GM19023 (cell line): ENCODE results near the gene ZNF516.
A peak's percentile ranks its signal among the peaks of the same experiment; 100 is the strongest.

Experiments
- ATAC-seq: cut with Tn5 transposase; IDR thresholded peaks from one replicate; pipeline ENCODE4 v1.9.1; 2021; ENCODE audit warnings: mild to moderate bottlenecking, moderate library complexity; ENCODE audit not compliant: unreplicated experiment

The ZNF516 gene

DNA sequence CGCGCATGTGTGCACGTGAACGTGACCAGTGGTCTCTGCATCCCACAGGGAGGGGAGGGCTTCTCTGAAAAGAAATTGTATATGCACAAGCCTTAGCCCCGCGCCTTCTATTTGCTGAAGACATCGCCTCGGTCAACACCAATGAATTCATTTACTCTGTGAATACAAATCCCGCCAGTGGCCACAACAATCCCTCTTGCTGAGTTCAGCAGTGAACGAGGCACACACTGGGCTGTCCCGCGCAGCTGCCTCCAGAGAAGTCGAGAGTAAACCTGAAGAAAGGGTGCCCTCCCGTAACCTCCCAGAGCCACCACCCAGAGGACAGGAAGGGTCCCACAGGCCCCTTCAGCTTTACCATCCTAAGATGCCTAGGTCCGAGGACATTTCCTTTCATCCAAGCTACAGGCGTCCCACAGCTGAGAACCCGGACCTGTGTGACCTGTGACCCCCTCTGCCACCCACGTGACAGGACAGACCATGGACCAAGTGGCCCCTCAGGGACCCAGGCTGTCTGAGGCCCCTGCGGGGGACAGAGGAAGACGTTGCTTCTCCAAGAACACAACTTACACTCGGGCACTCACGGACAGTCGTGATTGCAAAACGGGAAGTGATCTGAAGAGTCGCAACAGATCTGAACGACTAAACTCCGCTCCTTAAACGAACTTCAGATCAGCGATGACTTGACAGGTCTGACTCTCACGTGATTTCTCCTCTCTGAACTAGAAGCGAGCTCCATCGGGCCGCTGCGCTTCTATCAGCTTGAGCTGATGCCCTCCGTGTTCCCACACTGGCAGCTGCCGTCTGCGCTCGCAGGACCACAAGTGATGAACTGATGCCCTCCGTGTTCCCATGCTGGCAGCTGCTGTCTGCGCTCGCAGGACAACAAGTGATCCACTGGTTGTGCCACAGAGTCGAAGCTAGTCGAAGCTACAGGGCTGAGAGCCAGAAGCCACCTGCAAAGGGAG lies 92.7 kb downstream of the ZNF516 start:
- no peak for ATAC-seq

DNA sequence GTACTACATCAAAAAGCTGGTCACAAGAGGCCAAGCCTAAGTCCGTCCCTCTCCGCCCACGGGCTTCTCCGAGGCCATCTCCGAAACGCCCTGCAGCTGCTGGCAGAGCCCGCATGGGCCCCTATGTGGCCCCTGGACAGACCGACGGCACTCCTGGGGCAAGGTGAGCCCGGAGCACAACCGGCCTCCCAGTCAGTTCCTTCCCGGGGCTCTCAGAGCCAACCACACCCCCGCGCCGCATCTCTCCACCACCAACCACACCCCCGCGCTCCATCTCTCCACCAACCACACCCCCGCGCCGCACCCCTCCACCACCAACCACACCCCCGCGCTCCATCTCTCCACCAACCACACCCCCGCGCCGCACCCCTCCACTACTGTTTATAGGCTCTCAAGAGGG lies 93.5 kb downstream of the ZNF516 start:
- ATAC-seq: no peak

DNA sequence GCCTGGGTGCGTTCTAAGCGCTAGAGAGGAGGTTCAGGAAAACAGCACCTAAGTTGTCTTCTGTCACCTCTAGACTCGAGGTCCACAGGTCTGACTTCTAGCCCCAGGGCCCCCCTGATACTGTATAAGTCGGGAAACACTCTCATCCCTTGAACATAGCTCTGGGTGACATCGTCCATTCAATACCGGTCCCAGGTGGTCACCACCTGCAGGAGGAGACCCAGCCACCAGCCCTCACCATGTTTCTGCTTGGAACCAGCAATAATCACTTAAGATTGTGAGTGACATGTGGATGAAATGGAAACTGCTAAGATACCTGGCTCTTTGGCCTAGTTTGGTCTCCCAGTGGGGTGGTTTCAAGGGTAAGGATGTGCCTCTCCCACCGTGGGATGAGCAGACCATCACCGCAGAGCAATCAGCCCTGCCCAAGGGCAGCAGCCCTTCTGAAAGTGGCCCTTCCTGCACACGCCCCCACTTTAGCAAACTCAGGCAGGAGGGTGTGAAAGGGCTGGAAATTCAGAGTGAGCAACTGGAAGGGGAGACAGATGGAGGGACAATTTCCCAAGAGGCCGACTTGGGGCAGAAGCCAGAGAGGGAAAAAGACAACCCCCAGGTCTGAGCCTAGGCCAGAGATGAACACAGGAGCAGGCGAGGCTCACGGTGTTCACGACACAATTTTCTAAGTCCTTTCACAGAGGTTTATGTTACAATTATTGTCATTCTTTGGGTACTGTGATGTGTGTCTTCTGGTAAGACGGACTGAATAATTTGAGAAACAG lies 95.2 kb downstream of the ZNF516 start:
- no peak for ATAC-seq

DNA sequence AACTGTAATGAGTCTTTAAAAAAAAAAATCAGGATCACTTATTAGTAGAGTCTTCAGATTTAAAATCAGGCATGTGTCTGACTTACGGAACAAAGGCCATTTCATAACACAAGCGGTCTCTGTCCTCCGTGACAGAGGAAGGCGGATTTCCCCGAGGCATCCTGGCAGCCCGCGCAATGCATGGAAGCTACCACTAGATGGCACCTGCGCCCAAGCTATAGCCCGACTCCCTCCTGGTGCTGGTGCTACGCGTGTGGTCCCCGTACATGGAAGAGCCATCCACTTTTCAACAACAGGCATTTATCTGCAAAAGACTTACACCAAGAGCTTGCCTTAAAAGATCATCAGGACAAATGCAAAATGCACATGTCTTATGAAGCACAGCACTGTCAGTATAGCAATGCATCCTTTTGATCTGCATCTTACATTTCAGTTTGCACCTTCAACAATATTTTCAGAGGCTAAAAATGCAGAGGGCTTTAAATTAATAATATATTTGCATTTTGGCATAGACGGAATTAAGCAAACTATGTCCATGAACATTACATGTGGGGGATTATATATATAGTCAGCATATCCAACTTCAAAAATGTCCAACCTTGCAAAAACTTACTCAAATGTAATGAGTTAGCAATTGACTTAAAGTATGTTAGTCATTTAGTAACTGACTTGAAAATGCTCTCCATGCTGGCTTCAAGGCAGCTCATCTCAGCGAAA lies 96.0 kb downstream of the ZNF516 start:
- peak; percentile 93 for ATAC-seq

DNA sequence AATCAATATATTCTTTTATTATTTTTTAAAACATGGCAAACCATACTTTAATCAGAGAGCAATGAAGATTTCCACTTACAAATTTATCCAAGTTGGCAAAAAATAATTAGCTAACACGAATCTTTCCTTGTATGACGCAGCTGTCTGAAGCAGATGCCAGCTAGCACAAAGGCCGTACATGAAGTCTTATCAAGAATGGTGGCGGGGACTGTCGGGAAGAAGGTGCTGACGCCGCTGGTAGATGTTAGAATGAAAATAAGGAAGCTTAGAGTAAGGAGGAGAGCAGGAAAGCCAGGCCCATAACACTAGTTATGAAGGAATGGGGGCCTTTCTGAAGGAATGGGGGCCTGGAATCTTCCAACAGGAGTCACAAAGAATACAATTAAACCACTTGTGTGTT lies 96.7 kb downstream of the ZNF516 start:
- no peak for ATAC-seq

DNA sequence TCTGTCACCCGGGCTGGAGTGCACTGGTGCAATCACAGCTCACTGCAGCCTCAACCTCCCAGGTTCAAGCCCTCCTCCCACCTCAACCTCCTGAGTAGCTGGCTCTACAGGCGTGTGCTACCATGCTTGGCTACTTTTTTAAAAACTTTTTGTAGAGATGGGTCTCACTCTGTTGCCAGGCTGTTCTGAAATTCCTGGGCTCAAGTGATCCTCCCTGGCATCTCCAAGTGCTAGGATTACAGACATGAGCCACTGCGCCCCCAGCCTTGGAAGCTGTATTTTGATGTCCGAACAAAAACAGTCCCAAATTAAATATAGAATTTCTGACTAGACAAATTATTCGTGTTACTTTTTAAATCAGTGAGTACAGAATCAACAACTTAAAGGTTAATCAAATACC lies 97.4 kb downstream of the ZNF516 start:
- no peak for ATAC-seq

DNA sequence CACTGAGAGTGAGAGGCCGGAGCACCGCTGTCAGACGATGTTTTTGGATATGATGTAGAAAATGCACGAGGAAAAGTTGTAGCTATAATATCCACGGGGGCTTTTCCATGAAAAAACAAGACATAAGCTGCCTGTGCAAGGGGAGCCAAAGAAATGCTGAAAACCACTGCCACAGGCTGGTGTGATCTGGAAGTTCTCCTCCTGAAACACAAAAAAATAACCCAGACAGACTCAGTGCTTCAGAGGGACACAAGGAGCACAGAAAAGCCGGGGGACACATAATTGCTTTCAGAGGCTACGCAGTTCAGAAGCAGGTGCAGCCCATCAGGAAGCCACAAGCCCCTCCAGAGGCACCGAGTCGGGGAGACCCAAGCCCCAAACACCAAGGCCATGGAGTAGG lies 98.2 kb downstream of the ZNF516 start:
- no peak for ATAC-seq

DNA sequence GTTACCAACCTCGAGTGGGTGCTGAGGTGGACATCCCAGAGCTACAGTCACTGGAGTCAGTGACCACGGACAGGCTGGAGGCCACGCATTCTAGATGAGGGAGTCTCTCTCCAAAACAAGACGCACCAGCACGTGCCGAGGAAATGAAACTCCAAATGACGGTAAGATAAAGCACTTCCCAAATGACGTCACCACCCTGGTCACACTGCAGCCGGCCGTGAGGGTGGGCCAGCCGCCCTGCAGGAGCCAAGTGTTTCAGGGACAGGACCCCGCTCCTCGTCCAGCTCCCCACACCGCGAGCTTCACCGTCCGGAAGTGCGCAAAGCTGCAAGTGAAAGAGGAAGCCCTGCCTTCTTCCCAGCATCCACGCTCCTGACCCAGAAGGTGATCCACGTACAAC lies 99.4 kb downstream of the ZNF516 start:
- no peak for ATAC-seq

DNA sequence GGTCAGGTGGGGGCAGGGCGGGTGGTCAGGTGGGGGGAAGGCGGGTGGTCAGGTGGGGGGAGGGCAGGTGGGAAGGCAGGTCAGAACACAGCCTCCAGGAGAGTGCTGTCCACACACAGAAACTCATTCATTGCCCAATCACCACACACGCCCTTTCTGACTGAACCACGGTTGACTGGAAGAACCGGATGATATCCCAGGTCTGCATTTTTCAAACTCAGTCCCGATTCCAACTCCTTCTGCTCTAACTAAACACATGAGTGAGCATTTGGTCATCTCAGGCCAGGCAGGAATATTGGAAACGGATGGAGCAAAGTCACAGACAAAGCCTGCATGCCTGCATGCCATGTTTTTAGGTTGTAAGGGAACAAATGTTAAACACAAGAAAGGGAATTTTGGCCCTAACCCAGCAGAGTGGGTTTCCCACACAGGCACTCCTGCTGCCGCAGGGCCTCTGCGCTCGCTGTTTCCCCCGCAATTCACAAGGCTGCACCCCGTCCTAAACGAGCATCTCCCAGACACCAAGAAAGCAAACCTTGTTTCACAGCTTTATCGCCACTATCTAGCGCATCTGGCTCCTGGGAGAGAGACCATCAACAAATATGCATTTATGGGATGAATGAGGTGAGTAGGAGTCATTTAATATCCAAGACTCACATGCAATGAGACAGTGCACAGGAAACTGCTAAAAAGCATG lies 100.1 kb downstream of the ZNF516 start:
- ATAC-seq: no peak

DNA sequence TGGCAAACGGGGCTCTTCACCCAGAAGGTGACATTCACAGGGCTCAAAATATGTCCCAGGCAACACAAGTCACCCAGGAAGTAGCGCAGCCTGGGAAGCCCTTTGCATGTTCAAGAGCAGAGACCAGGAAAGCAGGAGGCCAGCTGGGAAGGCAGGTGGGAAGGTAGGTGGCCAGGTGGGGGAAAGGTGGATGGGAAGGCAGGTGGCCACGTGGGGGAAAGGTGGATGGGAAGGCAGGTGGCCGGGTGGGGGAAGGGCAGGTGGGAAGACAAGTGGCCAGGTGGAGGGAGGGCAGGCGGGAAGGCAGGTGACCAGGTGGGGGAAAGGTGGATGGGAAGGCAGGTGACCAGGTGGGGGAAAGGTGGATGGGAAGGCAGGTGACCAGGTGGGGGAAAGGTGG lies 102.7 kb downstream of the ZNF516 start:
- no peak for ATAC-seq

DNA sequence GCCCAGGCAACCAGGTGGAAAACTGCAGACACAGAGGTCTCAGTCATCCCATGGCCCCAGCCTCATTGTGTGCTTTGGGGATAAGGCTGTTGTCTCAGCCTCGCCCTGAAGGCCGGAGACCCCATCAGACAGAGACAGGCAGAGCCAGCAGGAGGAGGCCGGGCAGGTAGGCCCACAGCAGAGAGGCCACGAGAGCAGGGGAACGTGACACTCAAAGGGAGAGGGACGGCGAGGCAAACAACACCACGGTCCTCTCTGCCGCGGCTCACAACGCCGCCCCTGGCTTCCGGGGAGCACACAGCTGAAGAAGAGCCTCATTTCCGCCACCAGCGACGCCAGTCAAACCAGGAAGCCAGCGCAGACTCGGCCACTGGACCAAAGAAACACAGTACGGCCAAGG lies 103.3 kb downstream of the ZNF516 start:
- no peak for ATAC-seq

DNA sequence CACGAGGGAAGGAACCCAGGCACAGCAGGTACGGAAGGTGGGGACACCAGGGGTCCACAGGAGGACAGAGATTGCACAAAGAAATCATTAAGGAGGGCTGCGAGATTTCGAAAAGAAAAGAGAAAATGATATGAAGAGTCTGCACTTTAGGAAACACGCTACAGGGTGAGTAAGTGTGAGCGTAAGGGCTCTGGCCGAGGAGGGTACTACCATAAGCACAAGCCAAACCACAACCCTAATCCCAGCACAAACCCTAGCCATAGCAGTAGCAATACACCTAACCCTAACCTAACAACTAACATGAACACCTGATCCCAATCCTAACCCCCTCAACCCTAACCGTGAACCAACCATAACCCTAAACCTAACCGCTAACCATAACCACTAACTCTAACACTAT lies 104.0 kb downstream of the ZNF516 start:
- no peak for ATAC-seq

DNA sequence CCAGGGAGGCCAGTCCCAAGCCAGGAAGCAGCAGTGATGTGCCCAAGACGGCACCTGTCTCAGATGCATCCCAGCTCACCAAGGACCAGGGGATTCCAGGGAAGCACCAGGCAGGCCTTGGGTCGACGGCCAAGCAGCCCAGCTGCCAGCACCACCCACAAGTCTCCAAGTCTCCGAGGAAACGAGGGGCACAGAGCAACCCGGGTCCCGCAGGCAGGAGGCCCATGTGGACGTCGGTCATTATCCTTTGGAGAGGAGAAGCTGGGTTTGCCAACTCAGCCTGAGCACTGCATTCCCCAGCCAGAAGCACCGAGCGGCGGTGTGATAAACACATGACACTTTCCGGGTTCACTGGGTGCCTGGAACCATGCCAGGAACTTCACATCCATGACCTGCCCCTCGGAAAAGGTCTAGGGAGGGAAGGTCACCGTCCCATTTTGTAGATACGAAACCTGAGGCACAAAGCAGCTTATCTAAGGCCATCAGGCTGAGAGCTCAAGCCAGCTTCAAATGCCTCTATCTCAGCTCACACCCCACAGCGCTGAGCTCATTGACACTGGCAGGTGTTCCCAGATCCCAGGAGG lies 104.5 kb downstream of the ZNF516 start:
- ATAC-seq: no peak

DNA sequence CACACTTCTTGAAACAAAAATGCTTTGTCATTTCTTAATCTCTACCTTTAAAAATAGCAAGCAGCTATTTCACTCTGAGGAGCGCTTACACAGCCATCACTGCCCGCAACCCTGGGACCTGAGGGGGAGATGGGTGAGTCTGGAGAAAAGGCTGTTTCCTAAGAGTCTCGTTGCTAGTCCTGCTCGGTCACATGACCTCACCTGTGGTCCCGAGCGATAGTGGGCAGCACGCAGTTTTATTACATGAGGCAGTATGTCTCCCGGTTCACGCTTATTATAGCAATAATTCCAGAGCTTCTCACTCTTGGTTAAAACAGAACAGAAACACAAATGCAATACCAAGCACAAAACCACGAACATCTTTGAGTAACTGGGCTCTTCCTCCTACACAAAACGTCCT lies 105.3 kb downstream of the ZNF516 start:
- ATAC-seq: no peak

DNA sequence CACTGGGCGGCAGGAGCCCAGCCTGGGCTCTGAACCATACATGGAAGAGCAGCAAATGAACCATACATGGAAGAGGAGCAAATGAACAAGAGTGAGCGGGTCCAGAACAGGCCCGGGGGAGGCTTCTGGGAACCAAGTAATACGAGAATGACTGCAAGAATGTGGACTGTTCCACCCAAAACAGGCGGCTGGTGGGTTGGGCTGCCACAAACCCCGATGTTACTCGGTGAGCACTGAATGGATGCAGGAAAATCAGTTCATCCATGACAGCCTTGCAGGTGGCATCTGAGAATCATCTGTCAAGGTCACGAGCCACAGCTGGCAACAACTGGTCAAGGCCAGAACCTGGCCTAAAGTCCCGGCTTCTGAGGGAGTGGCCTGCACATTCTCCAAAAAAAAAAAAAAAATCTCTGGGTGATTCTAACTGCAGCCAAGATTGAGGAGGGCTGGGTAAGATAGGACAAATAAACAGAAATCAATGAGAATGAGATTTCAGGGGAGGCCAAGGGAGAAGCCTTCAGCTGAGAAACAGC lies 106.1 kb downstream of the ZNF516 start:
- no peak for ATAC-seq

DNA sequence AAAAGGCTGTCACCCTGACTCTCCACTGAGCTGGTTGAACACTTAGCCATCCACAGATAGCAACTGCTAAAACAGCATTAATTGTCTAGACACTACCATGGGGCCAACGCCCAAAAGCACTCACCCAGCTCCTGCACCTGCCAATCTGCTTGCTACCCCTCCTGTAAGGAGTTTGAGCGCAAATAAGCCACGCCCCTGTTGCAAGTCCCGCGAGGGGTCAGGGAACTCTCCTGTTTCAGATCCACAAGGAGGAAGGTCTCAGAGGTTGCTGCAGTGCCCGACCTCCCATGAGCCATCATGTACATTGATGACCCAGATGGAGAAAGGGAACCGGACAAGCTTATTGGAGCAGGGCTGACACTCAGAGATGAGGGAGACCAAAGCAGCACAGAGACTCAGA lies 106.8 kb downstream of the ZNF516 start:
- ATAC-seq: no peak

DNA sequence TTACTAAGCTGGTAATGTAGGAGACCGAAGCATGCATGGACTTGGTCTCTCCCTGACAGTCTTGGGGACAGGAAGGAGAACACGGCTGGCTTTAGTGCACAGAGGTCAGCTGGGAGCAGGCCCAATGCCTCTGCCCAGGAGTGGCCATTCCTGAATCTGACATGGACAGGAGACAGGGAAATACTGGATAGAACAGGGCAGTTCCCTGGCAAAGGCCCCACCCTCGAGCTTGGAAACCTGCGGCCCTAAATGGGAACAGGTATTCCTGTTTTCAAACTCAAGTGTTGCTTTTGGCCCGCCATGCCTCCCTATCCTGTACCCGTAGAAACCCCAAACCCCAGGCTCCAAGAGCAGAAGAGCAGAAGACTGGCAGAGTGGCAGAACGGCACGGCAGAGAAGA lies 107.4 kb downstream of the ZNF516 start:
- no peak for ATAC-seq

DNA sequence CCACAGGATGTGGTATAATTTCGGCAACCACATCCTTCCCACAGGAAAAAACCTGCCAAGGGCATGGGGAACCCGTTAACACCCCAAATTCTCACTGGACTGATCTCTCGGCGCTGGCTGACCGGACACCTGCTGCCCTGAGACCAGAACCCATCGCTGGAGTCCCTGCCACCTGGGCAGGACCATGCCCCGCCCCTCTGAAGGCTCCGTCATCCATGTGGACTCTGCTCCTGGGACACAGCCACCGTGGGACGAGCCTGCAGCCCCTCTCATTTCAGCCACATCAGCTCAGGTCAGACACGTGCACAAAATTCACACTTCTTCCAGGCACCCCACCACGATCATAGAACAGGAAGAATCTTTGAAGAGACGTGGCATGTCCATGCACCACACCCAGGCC lies 108.2 kb downstream of the ZNF516 start:
- no peak for ATAC-seq

DNA sequence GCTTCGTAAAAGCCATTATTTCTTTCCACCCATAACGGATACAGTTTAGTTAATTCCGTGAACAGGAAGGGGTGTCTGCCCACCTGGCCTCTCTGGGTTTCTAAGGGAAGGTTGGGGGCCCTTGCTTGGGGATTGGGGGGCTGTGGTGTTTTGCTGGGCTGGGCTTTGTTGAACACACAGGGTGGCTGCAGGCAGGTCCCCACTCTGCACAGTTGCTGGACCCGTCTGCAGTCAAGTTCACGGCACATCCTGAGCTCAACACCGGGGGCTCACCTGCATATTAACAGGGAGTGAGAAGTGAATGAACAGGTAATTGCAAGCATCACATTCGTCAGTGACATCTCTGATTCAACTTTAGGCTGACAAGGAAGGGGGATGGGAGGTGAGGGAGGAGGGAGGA lies 109.0 kb downstream of the ZNF516 start:
- no peak for ATAC-seq

DNA sequence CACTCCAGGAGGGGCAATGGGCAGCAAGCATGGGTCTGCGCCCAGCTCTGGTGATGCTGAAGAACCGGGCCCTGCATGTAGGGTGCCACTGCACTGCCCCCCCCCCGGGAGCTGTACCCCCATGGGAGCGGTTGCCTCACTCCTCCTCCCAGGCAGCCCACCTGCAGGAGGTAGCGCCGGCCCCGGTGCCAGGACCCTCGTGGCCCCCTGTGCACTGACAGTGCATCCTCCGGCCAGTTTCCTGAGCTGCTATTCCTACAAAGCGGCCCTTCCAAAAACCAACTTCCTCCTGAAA lies 109.4 kb downstream of the ZNF516 start:
- ATAC-seq: no peak
